Vagina (tissue), 2 donors: ENCODE data around the gene CKS1B.

Source experiments
- CTCF ChIP-seq, 3 experiments: fragments of 450-650 bp in 2 of 3; fragments of 200-600 bp in 1 of 3; sonication (generic) in 1 of 3; IDR thresholded peaks; one replicate each; pipeline ENCODE4 v1.5.1; 2017 to 2019; ENCODE audit warnings: antibody characterized with exemption in 3 of 3, mild to moderate bottlenecking in 2 of 3, moderate library complexity in 2 of 3
- POLR2A ChIP-seq, 2 donors: fragments of 450-650 bp; IDR thresholded peaks; one replicate each; pipeline ENCODE4 v1.6.1; 2017; ENCODE audit warnings: antibody characterized with exemption in 2 of 2, mild to moderate bottlenecking in 2 of 2, moderate library complexity in 2 of 2
- POLR2AphosphoS5 ChIP-seq, 2 donors: sonication (generic); formaldehyde crosslinking; IDR thresholded peaks; one replicate each; pipeline ENCODE4 v1.9.0; 2017; ENCODE audit warnings: antibody characterized with exemption in 2 of 2, mild to moderate bottlenecking in 2 of 2, low read depth in 1 of 2; ENCODE audit not compliant: insufficient read depth in 1 of 2

- TF ChIP-seq POLR2A (IDR thresholded peaks at IDR 0.05) (no peak), POLR2AphosphoS5 (IDR thresholded peaks at IDR 0.05; ENCODE audit: insufficient read depth in 1 of 2, low read depth in 1 of 2) (no peak), CTCF (IDR thresholded peaks at IDR 0.05) (no peak)
Observed at GRCh38 chr1:154975409-154976059, 1.1 kb downstream of the CKS1B start.
